AG08395 (cell line): Measurements from ENCODE around the gene GREB1L.
"Not testable (repeated sequence)": the region's sequence is repeated elsewhere in the genome, so short reads cannot be mapped to it uniquely, and the experiment has no call there.

ENCODE experiments used
- DNase-seq: peaks from one replicate; pipeline ENCODE4 v3.0.0; 2012; ENCODE audit warnings: mixed read lengths, low spot score

The GREB1L gene

GRCh38 chr18:21306368-21306767, 64.3 kb downstream of the GREB1L start:
- DNase-seq, result no peak

- no peak for DNase-seq
Measured at GRCh38 chr18:21307578-21307977, 65.5 kb downstream of the GREB1L start.

- DNase-seq, result no peak
Measured at GRCh38 chr18:21309248-21309647, 67.2 kb downstream of the GREB1L start.

- not testable (repeated sequence) for DNase-seq
Measured at GRCh38 chr18:21311980-21312379, 69.9 kb downstream of the GREB1L start.

- DNase-seq, result no peak
Measured at GRCh38 chr18:21313576-21313975, 71.5 kb downstream of the GREB1L start.

GRCh38 chr18:21314724-21315123, 72.7 kb downstream of the GREB1L start:
- DNase-seq, result no peak

- not testable (repeated sequence) for DNase-seq
Measured at GRCh38 chr18:21315126-21315525, 73.1 kb downstream of the GREB1L start.

- DNase-seq, result no peak
Measured at GRCh38 chr18:21315741-21316197, 73.7 kb downstream of the GREB1L start.

GRCh38 chr18:21316296-21316695, 74.3 kb downstream of the GREB1L start:
- no peak for DNase-seq

GRCh38 chr18:21321711-21322110, 79.7 kb downstream of the GREB1L start:
- DNase-seq, result no peak

- no peak for DNase-seq
Measured at GRCh38 chr18:21327101-21327500, 85.1 kb downstream of the GREB1L start.

GRCh38 chr18:21330122-21330701, 88.2 kb downstream of the GREB1L start:
- DNase-seq, result peak; percentile 81

GRCh38 chr18:21331065-21331464, 89.0 kb downstream of the GREB1L start:
- no peak for DNase-seq

- DNase-seq, result no peak
Measured at GRCh38 chr18:21335927-21336488, 94.0 kb downstream of the GREB1L start.

GRCh38 chr18:21336846-21337245, 94.8 kb downstream of the GREB1L start:
- DNase-seq, result no peak

- DNase-seq, result no peak
Measured at GRCh38 chr18:21341141-21341540, 99.1 kb downstream of the GREB1L start.

GRCh38 chr18:21342372-21342771, 100.3 kb downstream of the GREB1L start:
- DNase-seq, result no peak

GRCh38 chr18:21344860-21345259, 102.8 kb downstream of the GREB1L start:
- no peak for DNase-seq

- no peak for DNase-seq
Measured at GRCh38 chr18:21345840-21346239, 103.8 kb downstream of the GREB1L start.

GRCh38 chr18:21359746-21360145, 117.7 kb downstream of the GREB1L start:
- peak; percentile 74 for DNase-seq

- peak; percentile 9 for DNase-seq
Measured at GRCh38 chr18:21361307-21361880, 119.4 kb downstream of the GREB1L start.

- peak; percentile 40 for DNase-seq
Measured at GRCh38 chr18:21362831-21363230, 120.8 kb downstream of the GREB1L start.

- no peak for DNase-seq
Measured at GRCh38 chr18:21363348-21363747, 121.3 kb downstream of the GREB1L start.

- DNase-seq, result no peak
Measured at GRCh38 chr18:21364471-21364870, 122.4 kb downstream of the GREB1L start.
